GM08714 (cell line): ENCODE measurements around the gene VPS52.
"Not testable (repeated sequence)": the region's sequence is repeated elsewhere in the genome, so short reads cannot be mapped to it uniquely, and the experiment has no call there.

ENCODE experiments used
- H3K4me3 ChIP-seq: fragments of 200-500 bp; sonication (Bioruptor generic); 2 replicates; pipeline ENCODE4 v1.5.1; 2014; ENCODE audit warnings: mild to moderate bottlenecking, low read length, inconsistent platforms
- ZNF274 ChIP-seq: IDR thresholded peaks from 2 replicates; pipeline ENCODE4 v1.6.1; 2012; ENCODE audit warnings: mild to moderate bottlenecking, low read depth, low read length

Gene VPS52

GRCh38 chr6:33279257-33279695 lies 7.6 kb upstream of the VPS52 start:
- no peak for TF ChIP-seq ZNF274
- no peak overlapping the region for H3K4me3 ChIP-seq

GRCh38 chr6:33278810-33279209 lies 7.1 kb upstream of the VPS52 start:
- no peak for TF ChIP-seq ZNF274

GRCh38 chr6:33278392-33278741 lies 6.7 kb upstream of the VPS52 start:
- TF ChIP-seq ZNF274: no peak
- no peak overlapping the region; the same call in 1 of the 2 replicates for H3K4me3 ChIP-seq

More at GRCh38 chr6:33278810-33279209, 7.1 kb upstream of the VPS52 start:
- H3K4me3 ChIP-seq: no peak overlapping the region

- TF ChIP-seq ZNF274: no peak
- peak overlapping the region; percentile 95; the same call in 1 of the 2 replicates for H3K4me3 ChIP-seq
These were observed 6.2 kb upstream of the VPS52 start for GRCh38 chr6:33277663-33278391.

GRCh38 chr6:33276864-33277662 lies 5.4 kb upstream of the VPS52 start, which contains the start of gene B3GALT4:
B3GALT4 (plus strand) TSS chr6:33277123; CDS start chr6:33277420, 297 bp downstream.
- no peak for TF ChIP-seq ZNF274
- peak within 1 kb of the TSS; percentile 95 for H3K4me3 ChIP-seq

- no peak for TF ChIP-seq ZNF274
- H3K4me3 ChIP-seq: peak overlapping the region; percentile 95
These were observed 4.8 kb upstream of the VPS52 start for GRCh38 chr6:33276581-33276863.

- H3K4me3 ChIP-seq: peak overlapping the region; percentile 95
These were observed 4.3 kb upstream of the VPS52 start for GRCh38 chr6:33275795-33276580.

GRCh38 chr6:33273924-33274902 lies 2.5 kb upstream of the VPS52 start:
- H3K4me3 ChIP-seq: peak overlapping the region; percentile 95
- TF ChIP-seq ZNF274: no peak

- H3K4me3 ChIP-seq: peak overlapping the region; percentile 95
- no peak for TF ChIP-seq ZNF274
These were observed 1.6 kb upstream of the VPS52 start for GRCh38 chr6:33273129-33273923.

- peak overlapping the region; percentile 95 for H3K4me3 ChIP-seq
- TF ChIP-seq ZNF274: no peak
These were observed 826 bp upstream of the VPS52 start for GRCh38 chr6:33272275-33273128.

GRCh38 chr6:33271117-33271467 lies 584 bp downstream of the VPS52 start:
- no peak for TF ChIP-seq ZNF274
- peak overlapping the region; percentile 92 for H3K4me3 ChIP-seq

- no peak overlapping the region for H3K4me3 ChIP-seq
- no peak for TF ChIP-seq ZNF274
These were observed 7.7 kb downstream of the VPS52 start for GRCh38 chr6:33264015-33264414.

- H3K4me3 ChIP-seq: not testable (repeated sequence)
These were observed 9.2 kb downstream of the VPS52 start for GRCh38 chr6:33262490-33262889.
